Measurements from ENCODE around the gene IGBP1. TPM values are rescaled to one million over a fixed set of nuclear protein-coding genes. Genes with fewer than 3 reads are reported as not detected.
"Not testable (repeated sequence)": the region's sequence is repeated elsewhere in the genome, so short reads cannot be mapped to it uniquely, and the experiment has no call there.

IGBP1 gene
- total RNA-seq, 1 donor from 2014 or later = 32.9 TPM

DNA sequence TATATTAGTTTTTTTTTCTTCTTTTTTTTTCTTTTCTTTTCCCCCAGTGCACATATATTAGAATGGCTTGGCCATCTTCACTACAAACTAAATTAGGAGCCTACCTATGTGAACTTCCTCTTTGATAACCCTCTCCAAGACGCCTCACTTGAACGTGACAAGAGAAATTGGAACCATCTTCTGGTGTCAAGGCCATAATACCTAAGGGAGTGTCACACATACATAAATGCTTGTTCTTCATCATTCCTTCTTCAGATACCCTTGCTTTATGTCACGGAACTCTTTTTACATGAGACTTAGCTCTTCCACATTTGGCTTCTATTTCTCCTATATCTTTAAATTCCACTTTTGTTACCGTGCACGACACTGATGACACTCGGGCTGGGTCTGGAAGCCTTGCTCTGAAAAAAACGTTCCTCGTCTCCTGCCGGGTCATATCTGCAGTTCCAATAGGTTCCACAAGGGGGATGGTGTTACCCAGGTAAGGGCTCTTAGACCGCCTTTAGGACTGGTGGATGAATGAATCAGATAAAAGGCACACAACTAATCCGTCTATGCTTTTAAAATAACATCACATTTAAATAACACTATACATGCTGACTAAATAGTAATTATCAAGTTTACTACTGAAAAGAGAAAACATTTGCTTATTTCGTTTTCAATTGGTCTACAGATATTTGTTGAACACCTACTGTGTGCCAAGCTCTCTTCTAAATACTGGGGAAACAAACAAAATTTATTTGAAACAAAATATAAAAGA, 63.9 kb downstream of the IGBP1 start:
- peak; percentile 73 for TF ChIP-seq CTCF (IDR thresholded peaks at IDR 0.05)
- peaks cover 3% of the 10 kb centered on the region for H3K4me1 Mint-ChIP-seq (ENCODE audit: low read depth)
- H3K4me3 Mint-ChIP-seq (ENCODE audit: unreplicated experiment) = no peak overlapping the region
- no peak overlapping the region for H3K27ac Mint-ChIP-seq (ENCODE audit: unreplicated experiment)
- H3K9me3 Mint-ChIP-seq (ENCODE audit: low read depth) = peaks cover 30% of the 10 kb centered on the region
- H3K27me3 Mint-ChIP-seq (ENCODE audit: low read depth) = no peaks in the 10 kb centered on the region
- no peaks in the 10 kb centered on the region for H3K36me3 Mint-ChIP-seq (ENCODE audit: low read depth)
- no peak for DNase-seq (ENCODE audit: low spot score)

DNA sequence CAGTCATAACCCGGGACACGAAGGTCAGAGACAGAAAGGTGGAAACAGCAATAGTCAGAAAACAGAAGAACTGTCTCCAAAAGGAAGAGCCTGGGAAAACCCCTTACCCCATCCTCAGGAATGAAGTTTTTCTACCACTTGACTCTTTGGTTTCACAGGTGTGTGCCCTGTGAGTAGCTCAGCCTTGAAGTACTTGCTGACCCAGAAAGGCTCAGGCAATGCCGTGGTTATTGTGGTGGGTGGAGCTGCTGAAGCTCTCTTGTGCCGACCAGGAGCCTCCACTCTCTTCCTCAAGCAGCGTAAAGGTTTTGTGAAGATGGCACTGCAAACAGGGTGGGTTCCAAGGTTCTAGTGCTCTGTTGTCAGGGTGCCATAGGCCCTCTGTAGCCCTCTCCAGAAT, 68.5 kb downstream of the IGBP1 start:
- TF ChIP-seq CTCF (IDR thresholded peaks at IDR 0.05) = no peak
- Mint-ChIP-seq H3K27ac (ENCODE audit: unreplicated experiment) (no peak overlapping the region), H3K4me1 (ENCODE audit: low read depth) (peaks cover 3% of the 10 kb centered on the region), H3K9me3 (ENCODE audit: low read depth) (peaks cover 26% of the 10 kb centered on the region), H3K4me3 (ENCODE audit: unreplicated experiment) (no peak overlapping the region), H3K36me3 (ENCODE audit: low read depth) (no peaks in the 10 kb centered on the region), H3K27me3 (ENCODE audit: low read depth) (peaks cover 8% of the 10 kb centered on the region)
- DNase-seq (ENCODE audit: low spot score) = no peak

DNA sequence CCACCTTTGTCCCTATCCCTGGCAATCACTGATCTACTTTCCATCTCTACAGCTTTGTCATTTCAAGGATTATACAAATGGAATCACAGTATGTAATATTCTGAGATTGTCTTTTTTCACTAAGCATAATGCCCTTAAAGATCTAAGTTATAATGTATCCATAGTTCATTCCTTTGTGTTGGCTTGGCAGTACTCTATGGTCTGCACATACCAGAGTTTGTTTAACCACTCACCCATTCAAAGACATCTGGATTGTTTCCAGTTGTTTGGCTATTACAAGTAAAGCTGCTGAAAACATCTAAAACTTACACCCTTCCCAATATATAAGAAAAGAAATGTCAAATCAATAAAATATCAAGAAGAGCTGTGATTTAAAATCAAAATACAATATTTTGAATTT, 75.2 kb downstream of the IGBP1 start:
- H3K27ac Mint-ChIP-seq (ENCODE audit: unreplicated experiment) = no peak overlapping the region
- TF ChIP-seq CTCF (IDR thresholded peaks at IDR 0.05) = no peak
- no peak for DNase-seq (ENCODE audit: low spot score)
- no peaks in the 10 kb centered on the region for H3K36me3 Mint-ChIP-seq (ENCODE audit: low read depth)
- H3K9me3 Mint-ChIP-seq (ENCODE audit: low read depth) = peaks cover 18% of the 10 kb centered on the region
- peaks cover 7% of the 10 kb centered on the region for H3K27me3 Mint-ChIP-seq (ENCODE audit: low read depth)
- no peak overlapping the region for H3K4me3 Mint-ChIP-seq (ENCODE audit: unreplicated experiment)
- no peaks in the 10 kb centered on the region for H3K4me1 Mint-ChIP-seq (ENCODE audit: low read depth)

- peaks cover 18% of the 10 kb centered on the region for H3K9me3 Mint-ChIP-seq (ENCODE audit: low read depth)
- H3K27me3 Mint-ChIP-seq (ENCODE audit: low read depth); H3K36me3 Mint-ChIP-seq (ENCODE audit: low read depth); DNase-seq (ENCODE audit: low spot score); H3K4me1 Mint-ChIP-seq (ENCODE audit: low read depth); H3K27ac Mint-ChIP-seq (ENCODE audit: unreplicated experiment); H3K4me3 Mint-ChIP-seq (ENCODE audit: unreplicated experiment): not testable (repeated sequence)
These were observed 76.3 kb downstream of the IGBP1 start for GRCh38 chrX:70209570-70209969.

Other genes with a start within 250 kb of the IGBP1 start
- not detected in 3 replicates for gene AWAT2, start 83.5 kb upstream of the IGBP1 start, total RNA-seq
- gene OTUD6A, start 71.0 kb upstream of the IGBP1 start, total RNA-seq = not detected in 3 replicates
- gene DGAT2L6, start 44.0 kb downstream of the IGBP1 start, total RNA-seq = not detected in 3 replicates
- gene AWAT1, start 101.2 kb downstream of the IGBP1 start, total RNA-seq = not detected in 3 replicates
- gene P2RY4, start 126.8 kb downstream of the IGBP1 start, total RNA-seq = not detected in 3 replicates
- gene ARR3, start 134.9 kb downstream of the IGBP1 start, total RNA-seq = not detected in 3 replicates
- not detected in 3 replicates for gene RAB41, start 148.7 kb downstream of the IGBP1 start, total RNA-seq
- gene PDZD11, start 156.5 kb downstream of the IGBP1 start, total RNA-seq = 46.2 to 48.1 TPM (median 47.7 TPM) in 3 replicates
- 4.5 to 5.9 TPM (median 5.3 TPM) in 3 replicates for gene KIF4A, start 156.7 kb downstream of the IGBP1 start, total RNA-seq